HEK293T (cell line): ENCODE data around the gene RAB30.

ENCODE experiments used
- ARNT ChIP-seq: fragments of 450-650 bp; IDR thresholded peaks from 2 replicates; pipeline ENCODE4 v1.6.1; 2017; ENCODE audit warnings: mild to moderate bottlenecking
- BHLHE40 ChIP-seq: fragments of 450-650 bp; IDR thresholded peaks from 2 replicates; pipeline ENCODE4 v1.6.1; 2016; ENCODE audit warnings: mild to moderate bottlenecking, moderate library complexity, borderline replicate concordance
- CTBP1 ChIP-seq: fragments of 450-650 bp; IDR thresholded peaks from 2 replicates; pipeline ENCODE4 v1.6.1; 2016; ENCODE audit warnings: borderline replicate concordance
- ELF4 ChIP-seq: fragments of 450-650 bp; IDR thresholded peaks from 2 replicates; pipeline ENCODE4 v1.6.1; 2017; ENCODE audit warnings: antibody characterized with exemption
- FOXA1 ChIP-seq: fragments of 450-650 bp; IDR thresholded peaks from 2 replicates; pipeline ENCODE4 v1.6.1; 2016; ENCODE audit warnings: mild to moderate bottlenecking
- FOXK2 ChIP-seq: fragments of 450-650 bp; IDR thresholded peaks from 2 replicates; pipeline ENCODE4 v1.6.1; 2016; ENCODE audit warnings: mild to moderate bottlenecking
- FOXM1 ChIP-seq: fragments of 450-650 bp; IDR thresholded peaks from 2 replicates; pipeline ENCODE4 v1.6.1; 2017; ENCODE audit warnings: mild to moderate bottlenecking, borderline replicate concordance
- L3MBTL2 ChIP-seq: fragments of 450-650 bp; conservative IDR thresholded peaks from 2 replicates; pipeline ENCODE4 v1.6.1; 2016; ENCODE audit warnings: mild to moderate bottlenecking
- SP1 ChIP-seq: fragments of 450-650 bp; IDR thresholded peaks from 2 replicates; pipeline ENCODE4 v1.6.1; 2017
- SUZ12 ChIP-seq: fragments of 450-650 bp; IDR thresholded peaks from 2 replicates; pipeline ENCODE4 v1.6.1; 2016; ENCODE audit warnings: mild to moderate bottlenecking
- TF ChIP-seq, protein P1 (sequence below): fragments of 450-650 bp; IDR thresholded peaks from 2 replicates; pipeline ENCODE4 v1.6.1; 2016

DNA sequence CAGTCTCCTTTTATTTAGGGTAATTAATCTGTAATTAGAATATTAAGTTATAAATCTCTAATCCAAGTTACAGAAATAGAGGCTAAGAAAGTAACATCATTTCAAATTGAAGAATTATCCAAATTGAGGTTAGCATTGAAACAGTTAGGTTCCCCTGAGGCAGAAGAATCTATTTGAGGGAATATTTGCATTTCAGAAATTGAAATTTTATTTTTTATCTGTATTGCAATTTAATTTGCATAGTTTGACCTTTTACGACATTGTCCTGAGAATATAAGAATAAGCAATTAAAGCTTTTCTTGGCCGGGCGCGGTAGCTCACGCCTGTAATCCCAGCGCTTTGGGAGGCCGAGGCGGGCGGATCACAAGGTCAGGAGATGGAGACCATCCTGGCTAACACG lies 142.6 kb downstream of the RAB30 start:
- no peak for TF ChIP-seq ELF4
- no peak for TF ChIP-seq L3MBTL2
- no peak for TF ChIP-seq FOXA1
- no peak for TF ChIP-seq BHLHE40
- no peak for TF ChIP-seq FOXM1
- TF ChIP-seq, protein P1, sequence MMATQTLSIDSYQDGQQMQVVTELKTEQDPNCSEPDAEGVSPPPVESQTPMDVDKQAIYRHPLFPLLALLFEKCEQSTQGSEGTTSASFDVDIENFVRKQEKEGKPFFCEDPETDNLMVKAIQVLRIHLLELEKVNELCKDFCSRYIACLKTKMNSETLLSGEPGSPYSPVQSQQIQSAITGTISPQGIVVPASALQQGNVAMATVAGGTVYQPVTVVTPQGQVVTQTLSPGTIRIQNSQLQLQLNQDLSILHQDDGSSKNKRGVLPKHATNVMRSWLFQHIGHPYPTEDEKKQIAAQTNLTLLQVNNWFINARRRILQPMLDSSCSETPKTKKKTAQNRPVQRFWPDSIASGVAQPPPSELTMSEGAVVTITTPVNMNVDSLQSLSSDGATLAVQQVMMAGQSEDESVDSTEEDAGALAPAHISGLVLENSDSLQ = no peak
- TF ChIP-seq CTBP1 = no peak
- no peak for TF ChIP-seq FOXK2
- no peak for TF ChIP-seq ARNT
- TF ChIP-seq SP1 = no peak
- TF ChIP-seq SUZ12 = no peak
